NT2/D1 (cell line): ENCODE results near the gene NFIX.

Experiments used
- SUZ12 ChIP-seq: IDR thresholded peaks from 2 replicates; pipeline ENCODE4 v1.6.1; 2011; ENCODE audit not compliant: insufficient read length, insufficient read depth; ENCODE audit errors: extremely low read depth
- YY1 ChIP-seq: IDR thresholded peaks from 2 replicates; pipeline ENCODE4 v1.6.1; 2011; ENCODE audit not compliant: insufficient read length, insufficient read depth

DNA sequence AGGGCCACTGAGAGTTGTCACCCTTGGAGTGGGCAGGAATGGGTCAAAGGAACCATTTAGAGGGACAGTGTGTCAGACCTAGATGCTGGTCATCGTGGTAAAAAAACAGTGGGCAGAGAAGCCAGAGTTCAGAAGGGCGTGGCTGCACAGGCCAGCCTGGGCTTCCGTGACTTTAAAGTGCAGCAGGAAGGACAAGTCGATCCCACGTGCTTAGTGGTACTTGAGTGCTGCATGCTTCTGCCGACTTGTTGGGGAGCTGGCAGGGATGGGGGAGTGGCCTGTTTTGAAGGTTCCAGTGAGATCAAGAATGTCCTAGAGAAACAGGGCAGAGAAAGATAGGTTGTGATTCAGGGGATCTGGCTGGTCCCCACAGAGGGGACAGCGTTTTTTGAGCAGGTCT, 90.4 kb downstream of the NFIX start:
- no peak for TF ChIP-seq SUZ12
- TF ChIP-seq YY1 = no peak
